ENCODE data around the gene GPRC5C. TPM values are rescaled to one million over a fixed set of nuclear protein-coding genes. Genes with fewer than 3 reads are reported as not detected.

The GPRC5C gene
- total and polyA plus RNA-seq, 2 of the 8 experiments (the other 6 are each of a cell fraction or from before 2014, with no cell fraction given): 18.3 to 55.8 TPM

DNA sequence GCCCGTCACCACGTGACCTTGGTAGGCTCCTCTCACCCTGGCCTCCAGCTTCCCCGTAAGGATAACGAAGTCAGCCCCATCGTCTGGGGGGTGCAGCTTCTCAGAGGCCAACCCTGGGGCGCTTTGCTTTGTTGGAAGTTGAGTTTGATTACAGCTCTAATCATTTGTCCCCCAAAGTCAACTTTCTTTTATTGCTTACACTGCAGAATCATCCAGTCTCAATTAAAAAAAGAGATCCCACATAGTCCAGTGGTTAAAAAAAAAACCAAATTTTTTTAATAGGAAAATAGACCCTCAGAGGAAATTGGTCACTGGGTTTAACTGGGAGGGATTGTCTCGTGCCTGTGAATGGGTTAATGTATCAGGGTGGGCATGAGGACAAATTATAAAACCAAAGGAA lies 7.8 kb upstream of the GPRC5C start:
- H4K20me1 ChIP-seq (replicated peaks in 1 of 2; ENCODE audit: control insufficient read depth in 1 of 2, insufficient read depth in 2 of 2, low read length in 2 of 2): no peaks in the 10 kb centered on the region
- H3K14ac ChIP-seq (ENCODE audit: insufficient read length): no peak overlapping the region
- no peak overlapping the region for H3K56ac ChIP-seq (replicated peaks; ENCODE audit: insufficient read length, low read depth, low read length)
- H2BK20ac ChIP-seq (ENCODE audit: low read length): no peak overlapping the region
- H3K27me3 ChIP-seq (replicated peaks in 1 of 4; ENCODE audit: control insufficient read depth in 3 of 4, extremely low read depth in 1 of 4, insufficient read depth in 3 of 4, low read length in 3 of 4): no peaks in the 10 kb centered on the region; a peak in 2 of 7 replicates
- no peaks in the 10 kb centered on the region; the same call in 1 of the 2 replicates for H3K23me2 ChIP-seq (ENCODE audit: low read depth, low read length)
- no peak overlapping the region for H3K18ac ChIP-seq (ENCODE audit: extremely low read depth, low read length)
- H4K5ac ChIP-seq (ENCODE audit: insufficient read length, low read depth, low read length): no peak overlapping the region
- H3K9me3 ChIP-seq (ENCODE audit: insufficient read depth in 2 of 2, low read depth in 1 of 2, low read length in 1 of 2): no peaks in the 10 kb centered on the region
- no peak overlapping the region for H4K8ac ChIP-seq (ENCODE audit: extremely low read depth, insufficient read depth, low read length)
- no peak overlapping the region for H3K4me3 ChIP-seq (ENCODE audit: extremely low read depth in 1 of 4, insufficient read depth in 2 of 4, low read depth in 3 of 4, low read length in 4 of 4)
- H3K9ac ChIP-seq (replicated peaks in 1 of 4; ENCODE audit: extremely low read depth in 1 of 4, low read depth in 3 of 4, low read length in 3 of 4): no peak overlapping the region
- DNase-seq (ENCODE audit: low read depth in 1 of 2, low spot score in 2 of 2) (no peak), FAIRE-seq (no peak)
- WGBS, 2 experiments (ENCODE audit: extremely low coverage in 1 of 2, insufficient coverage in 1 of 2, insufficient read length in 1 of 2, insufficient replicate concordance in 2 of 2, low coverage in 1 of 2, low lambda C conversion rate in 2 of 2, missing lambda C conversion rate in 1 of 2): 88% methylated on average over 7 of the region's 7 CpGs; no CpG with 5 or more reads in 1 of the 2 experiments
- H2BK5ac ChIP-seq (ENCODE audit: low read depth, low read length): no peak overlapping the region
- no peak overlapping the region for H3K23ac ChIP-seq (ENCODE audit: insufficient read length)
- H3K79me1 ChIP-seq (ENCODE audit: low read depth, low read length): no peaks in the 10 kb centered on the region
- no peaks in the 10 kb centered on the region for H3K36me3 ChIP-seq (ENCODE audit: control insufficient read depth in 2 of 4, insufficient read depth in 4 of 4, low read length in 3 of 4)
- ChIA-PET POLR2A (ENCODE audit: partially characterized antibody) (interaction anchor here (0.8 to 1.0 kb wide), 2 partner anchors 18 to 45 kb away, joined by 3 to 4 read pairs; no protein-coding TSS in a partner anchor), CTCF (ENCODE audit: partially characterized antibody) (interaction anchor here (1.2 to 3.9 kb wide), 8 partner anchors 12 to 55 kb away, joined by 3 to 23 read pairs (median 4); no protein-coding TSS in a partner anchor)
- H3K4me2 ChIP-seq (ENCODE audit: insufficient read depth in 1 of 2, low read depth in 2 of 2, low read length in 2 of 2): no peak overlapping the region
- H2AFZ ChIP-seq (ENCODE audit: low read length): no peak overlapping the region
- peaks cover 0 to 15% (median 13%) of the 10 kb centered on the region in 4 experiments; a peak in 6 of 7 replicates for H3K4me1 ChIP-seq (replicated peaks in 1 of 4; ENCODE audit: control insufficient read depth in 3 of 4, insufficient read depth in 4 of 4, low read length in 3 of 4)
- H3K4ac ChIP-seq (replicated peaks; ENCODE audit: insufficient read length, low read depth, low read length): no peak overlapping the region
- H2BK12ac ChIP-seq (ENCODE audit: low read depth, low read length): no peak overlapping the region
- H2BK15ac ChIP-seq (ENCODE audit: low read length): no peak overlapping the region
- no peak overlapping the region for H2AK5ac ChIP-seq (ENCODE audit: low read depth, low read length)
- H3K79me2 ChIP-seq (ENCODE audit: control insufficient read depth in 1 of 2, insufficient read depth in 2 of 2, low read length in 2 of 2): no peaks in the 10 kb centered on the region
- H2BK120ac ChIP-seq (replicated peaks; ENCODE audit: low read depth, low read length): no peak overlapping the region
- no peak overlapping the region for H4K91ac ChIP-seq (replicated peaks; ENCODE audit: insufficient read length, low read length)
- H3K27ac ChIP-seq (ENCODE audit: low read depth, low read length): no peak overlapping the region
- no peak for TF ChIP-seq EGR1 (IDR thresholded peaks at IDR 0.05; ENCODE audit: borderline replicate concordance, low read depth, low read length)
- no peak for TF ChIP-seq CEBPB (IDR thresholded peaks at IDR 0.05; ENCODE audit: low read depth, low read length)
- no peak for TF ChIP-seq SP2 (IDR thresholded peaks at IDR 0.05; ENCODE audit: low read length)
- TF ChIP-seq RNF2 (IDR thresholded peaks at IDR 0.05; ENCODE audit: borderline replicate concordance, low read depth, low read length, missing control alignments, poor library complexity, severe bottlenecking): no peak
- no peak for TF ChIP-seq KDM1A (IDR thresholded peaks at IDR 0.05; ENCODE audit: borderline replicate concordance, low read length)
- TF ChIP-seq JUN (IDR thresholded peaks at IDR 0.05; ENCODE audit: low read depth, low read length): no peak
- no peak for TF ChIP-seq RAD21 (IDR thresholded peaks at IDR 0.05 in 1 of 2, conservative IDR thresholded peaks at IDR 0.05 in 1 of 2; ENCODE audit: low read depth in 2 of 2, low read length in 2 of 2)
- TF ChIP-seq HDAC6 (IDR thresholded peaks at IDR 0.05; ENCODE audit: low read depth, low read length): no peak
- TF ChIP-seq POLR2AphosphoS5 (IDR thresholded peaks at IDR 0.05; ENCODE audit: low read depth, low read length): no peak
- no peak for TF ChIP-seq BACH1 (IDR thresholded peaks at IDR 0.05; ENCODE audit: low read length)
- TF ChIP-seq, protein P1, sequence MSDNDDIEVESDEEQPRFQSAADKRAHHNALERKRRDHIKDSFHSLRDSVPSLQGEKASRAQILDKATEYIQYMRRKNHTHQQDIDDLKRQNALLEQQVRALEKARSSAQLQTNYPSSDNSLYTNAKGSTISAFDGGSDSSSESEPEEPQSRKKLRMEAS (IDR thresholded peaks at IDR 0.05): no peak
- no peak for TF ChIP-seq SP4 (IDR thresholded peaks at IDR 0.05; ENCODE audit: low read length)
- no peak for TF ChIP-seq SIRT6 (IDR thresholded peaks at IDR 0.05; ENCODE audit: low read length)
- TF ChIP-seq CBX8 (IDR thresholded peaks at IDR 0.05; ENCODE audit: borderline replicate concordance, low read depth, low read length): no peak
- no peak for TF ChIP-seq BRCA1 (IDR thresholded peaks at IDR 0.05; ENCODE audit: low read depth, low read length)
